ENCODE results near the gene RPS15.
A peak's percentile ranks its signal among the peaks of the same experiment; 100 is the strongest.

Gene RPS15

GRCh38 chr19:1487576-1488281 lies 49.5 kb downstream of the RPS15 start:
- TF ChIP-seq, protein P1, sequence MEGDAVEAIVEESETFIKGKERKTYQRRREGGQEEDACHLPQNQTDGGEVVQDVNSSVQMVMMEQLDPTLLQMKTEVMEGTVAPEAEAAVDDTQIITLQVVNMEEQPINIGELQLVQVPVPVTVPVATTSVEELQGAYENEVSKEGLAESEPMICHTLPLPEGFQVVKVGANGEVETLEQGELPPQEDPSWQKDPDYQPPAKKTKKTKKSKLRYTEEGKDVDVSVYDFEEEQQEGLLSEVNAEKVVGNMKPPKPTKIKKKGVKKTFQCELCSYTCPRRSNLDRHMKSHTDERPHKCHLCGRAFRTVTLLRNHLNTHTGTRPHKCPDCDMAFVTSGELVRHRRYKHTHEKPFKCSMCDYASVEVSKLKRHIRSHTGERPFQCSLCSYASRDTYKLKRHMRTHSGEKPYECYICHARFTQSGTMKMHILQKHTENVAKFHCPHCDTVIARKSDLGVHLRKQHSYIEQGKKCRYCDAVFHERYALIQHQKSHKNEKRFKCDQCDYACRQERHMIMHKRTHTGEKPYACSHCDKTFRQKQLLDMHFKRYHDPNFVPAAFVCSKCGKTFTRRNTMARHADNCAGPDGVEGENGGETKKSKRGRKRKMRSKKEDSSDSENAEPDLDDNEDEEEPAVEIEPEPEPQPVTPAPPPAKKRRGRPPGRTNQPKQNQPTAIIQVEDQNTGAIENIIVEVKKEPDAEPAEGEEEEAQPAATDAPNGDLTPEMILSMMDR (IDR thresholded peaks at IDR 0.05; ENCODE audit: insufficient read depth, low read length, poor library complexity, severe bottlenecking), result no peak
- no peak overlapping the region for H3K4me3 ChIP-seq (replicated peaks; ENCODE audit: low read depth, low read length)
- H3K27me3 ChIP-seq (replicated peaks; ENCODE audit: control insufficient read depth, insufficient read depth, low read length), result no peaks in the 10 kb centered on the region; the same call in 1 of the 2 replicates
- no peaks in the 10 kb centered on the region for H3K36me3 ChIP-seq (ENCODE audit: control insufficient read depth, insufficient read depth, low read length)
- DNase-seq (ENCODE audit: extremely low read depth, insufficient read length), result no peak

DNA sequence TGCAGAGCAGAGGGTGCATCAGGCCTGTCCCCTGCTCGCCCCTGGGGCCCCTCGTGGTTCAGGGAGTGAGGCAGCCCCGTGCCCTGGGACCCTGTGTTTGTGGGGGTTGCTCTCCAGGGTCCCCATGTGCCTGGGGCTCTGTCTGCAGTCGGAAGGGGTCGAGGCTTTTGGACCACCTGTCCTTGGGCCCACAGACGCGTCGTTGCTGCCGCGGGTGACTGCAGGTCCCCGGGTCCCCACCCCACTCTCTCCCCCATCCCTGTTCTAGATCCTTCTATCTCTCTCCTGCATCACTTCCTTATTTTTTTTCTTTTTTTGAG lies 50.0 kb downstream of the RPS15 start:
- Histone ChIP-seq H3K27me3 (replicated peaks; ENCODE audit: control insufficient read depth, insufficient read depth, low read length) (no peaks in the 10 kb centered on the region; the same call in 1 of the 2 replicates), H3K36me3 (ENCODE audit: control insufficient read depth, insufficient read depth, low read length) (no peaks in the 10 kb centered on the region), H3K4me3 (replicated peaks; ENCODE audit: low read depth, low read length) (no peak overlapping the region)
- no peak for DNase-seq (ENCODE audit: extremely low read depth, insufficient read length)
- TF ChIP-seq, protein P1 (IDR thresholded peaks at IDR 0.05; ENCODE audit: insufficient read depth, low read length, poor library complexity, severe bottlenecking), result no peak

DNA sequence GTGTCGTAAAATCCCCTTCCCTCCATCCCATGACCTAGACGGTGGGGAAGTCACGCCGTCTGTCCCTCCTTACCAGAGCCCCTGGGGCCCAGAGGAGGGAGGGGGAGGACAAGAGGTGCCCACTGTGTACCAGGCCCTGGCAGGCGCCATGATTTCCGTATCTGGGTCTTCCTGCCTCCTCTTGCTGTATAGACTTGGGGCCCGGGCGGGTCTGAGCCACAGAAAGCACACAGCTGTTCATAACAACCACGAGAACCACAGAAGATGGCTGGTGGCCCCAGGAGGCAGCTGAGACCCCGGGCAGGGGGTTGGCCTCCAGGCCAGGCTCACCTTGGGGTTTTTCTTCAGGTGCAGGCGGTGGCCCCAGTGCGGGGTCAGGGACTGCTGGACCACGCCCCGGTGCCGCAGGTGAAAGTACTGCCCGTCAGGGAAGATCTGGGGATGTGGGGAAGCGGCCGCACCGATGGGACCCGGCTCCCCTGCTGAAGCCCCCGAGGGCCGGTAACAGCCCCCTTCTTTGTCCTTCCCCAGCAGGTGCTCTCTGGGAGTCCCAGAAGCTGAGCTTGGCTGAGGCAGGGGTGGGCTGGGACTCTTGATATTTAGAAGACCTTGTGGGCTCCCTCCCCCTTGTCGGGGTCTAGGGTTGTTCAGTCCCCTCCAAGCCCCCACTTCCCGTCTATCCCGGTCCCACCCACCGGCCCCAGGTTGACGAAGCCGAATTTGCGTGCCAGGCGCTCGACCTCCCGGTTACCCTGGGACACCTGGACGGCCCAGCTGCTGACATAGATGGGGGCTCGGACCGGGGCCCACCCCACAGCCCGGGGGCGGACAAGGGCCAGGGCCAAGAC lies 51.5 kb downstream of the RPS15 start:
- DNase-seq (ENCODE audit: extremely low read depth, insufficient read length), result no peak
- TF ChIP-seq, protein P1 (IDR thresholded peaks at IDR 0.05; ENCODE audit: insufficient read depth, low read length, poor library complexity, severe bottlenecking), result no peak
- no peaks in the 10 kb centered on the region; the same call in 1 of the 2 replicates for H3K27me3 ChIP-seq (replicated peaks; ENCODE audit: control insufficient read depth, insufficient read depth, low read length)
- peak overlapping the region; percentile 60 for H3K4me3 ChIP-seq (replicated peaks; ENCODE audit: low read depth, low read length)
- H3K36me3 ChIP-seq (ENCODE audit: control insufficient read depth, insufficient read depth, low read length), result no peaks in the 10 kb centered on the region

Data from GM06990 (cell line).